ENCODE measurements around the gene SPECC1L.

GRCh38 chr22:24435323-24435645 lies 164.7 kb downstream of the SPECC1L start:
- TF ChIP-seq EZH2 (IDR thresholded peaks at IDR 0.05; ENCODE audit: insufficient read depth, poor library complexity, severe bottlenecking) (no peak), EZH2phosphoT487 (IDR thresholded peaks at IDR 0.05; ENCODE audit: insufficient read depth, low read depth) (no peak)

All from GM23248 (cell line).